IPS-18a (cell line): ENCODE data around the gene SH3RF2.
"Not testable (repeated sequence)": the region's sequence is repeated elsewhere in the genome, so short reads cannot be mapped to it uniquely, and the experiment has no call there.

Experiments used
- H3K27ac ChIP-seq: one replicate; pipeline ENCODE4 v1.5.1; 2013; ENCODE audit warnings: low read length
- H3K27me3 ChIP-seq: one replicate; pipeline ENCODE4 v1.6.1; 2013; ENCODE audit warnings: mild to moderate bottlenecking, low read length; ENCODE audit not compliant: control insufficient read depth, insufficient read depth
- H3K36me3 ChIP-seq: one replicate; pipeline ENCODE4 v1.6.1; 2013; ENCODE audit warnings: low read depth, low read length; ENCODE audit not compliant: control insufficient read depth
- H3K4me1 ChIP-seq: one replicate; pipeline ENCODE4 v1.6.1; 2013; ENCODE audit warnings: low read depth, low read length; ENCODE audit not compliant: control insufficient read depth
- H3K4me3 ChIP-seq: one replicate; pipeline ENCODE4 v1.5.1; 2013; ENCODE audit warnings: low read length
- H3K9ac ChIP-seq: one replicate; pipeline ENCODE4 v1.6.1; 2013; ENCODE audit warnings: mild to moderate bottlenecking, low read length, moderate library complexity
- H3K9me3 ChIP-seq: one replicate; pipeline ENCODE4 v1.6.1; 2013; ENCODE audit warnings: low read depth, low read length; ENCODE audit not compliant: control insufficient read depth

Gene SH3RF2

GRCh38 chr5:145999208-145999607 is 62.8 kb downstream of the SH3RF2 start:
- Histone ChIP-seq H3K4me1 (no peaks in the 10 kb centered on the region), H3K27ac (no peak overlapping the region), H3K27me3 (no peaks in the 10 kb centered on the region), H3K4me3 (no peak overlapping the region), H3K9me3 (peaks cover 3% of the 10 kb centered on the region), H3K36me3 (no peaks in the 10 kb centered on the region), H3K9ac (no peak overlapping the region)

DNA sequence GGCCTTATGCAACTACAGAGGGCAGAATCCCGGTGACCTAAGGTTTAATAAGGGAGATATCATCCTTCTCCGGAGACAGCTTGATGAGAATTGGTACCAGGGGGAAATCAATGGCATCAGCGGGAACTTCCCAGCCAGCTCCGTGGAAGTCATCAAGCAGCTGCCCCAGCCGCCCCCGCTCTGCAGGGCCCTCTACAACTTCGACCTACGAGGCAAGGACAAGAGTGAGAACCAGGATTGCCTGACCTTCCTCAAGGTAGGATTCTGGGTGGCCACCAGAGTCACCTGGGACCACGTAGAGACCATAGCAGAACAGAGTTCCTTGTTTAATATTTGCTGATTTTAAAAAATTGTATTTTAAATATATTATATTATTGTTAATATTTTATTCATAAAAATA is 63.7 kb downstream of the SH3RF2 start:
- Histone ChIP-seq H3K27ac (no peak overlapping the region), H3K9me3 (no peaks in the 10 kb centered on the region), H3K4me3 (no peak overlapping the region), H3K4me1 (no peaks in the 10 kb centered on the region), H3K36me3 (no peaks in the 10 kb centered on the region), H3K27me3 (no peaks in the 10 kb centered on the region), H3K9ac (no peak overlapping the region)

- H3K36me3 ChIP-seq = no peaks in the 10 kb centered on the region
- no peak overlapping the region for H3K9ac ChIP-seq
- H3K4me3 ChIP-seq = no peak overlapping the region
- H3K9me3 ChIP-seq = no peaks in the 10 kb centered on the region
- H3K4me1 ChIP-seq = no peaks in the 10 kb centered on the region
- H3K27ac ChIP-seq = no peak overlapping the region
- H3K27me3 ChIP-seq = no peaks in the 10 kb centered on the region
These were observed 65.3 kb downstream of the SH3RF2 start for GRCh38 chr5:146001544-146002190.

DNA sequence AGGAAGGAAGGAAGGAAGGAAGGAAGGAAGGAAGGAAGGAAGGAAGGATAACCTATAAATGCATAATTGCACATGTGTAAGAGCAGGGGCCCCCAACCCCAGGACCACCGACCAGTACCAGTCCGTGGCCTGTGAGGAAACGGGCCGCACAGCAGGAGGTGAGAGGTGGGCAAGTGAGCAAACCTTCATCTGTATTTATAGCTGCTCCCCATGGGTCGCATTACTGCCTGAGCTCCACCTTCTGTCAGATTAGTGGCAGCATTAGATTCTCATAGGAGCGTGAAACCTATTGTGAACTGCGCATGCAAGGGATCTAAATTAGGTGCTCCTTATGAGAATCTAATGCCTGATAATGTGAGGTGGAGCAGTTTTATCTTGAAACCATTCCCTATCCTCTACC is 66.1 kb downstream of the SH3RF2 start:
- H3K4me1 ChIP-seq = no peaks in the 10 kb centered on the region
- H3K27ac ChIP-seq = no peak overlapping the region
- no peaks in the 10 kb centered on the region for H3K27me3 ChIP-seq
- no peaks in the 10 kb centered on the region for H3K36me3 ChIP-seq
- no peak overlapping the region for H3K4me3 ChIP-seq
- no peak overlapping the region for H3K9ac ChIP-seq
- no peaks in the 10 kb centered on the region for H3K9me3 ChIP-seq

GRCh38 chr5:146003852-146004251 is 67.5 kb downstream of the SH3RF2 start:
- Histone ChIP-seq H3K27ac (no peak overlapping the region), H3K9ac (no peak overlapping the region), H3K4me3 (no peak overlapping the region), H3K27me3 (no peaks in the 10 kb centered on the region), H3K36me3 (no peaks in the 10 kb centered on the region), H3K4me1 (no peaks in the 10 kb centered on the region), H3K9me3 (no peaks in the 10 kb centered on the region)

- H3K27ac ChIP-seq = no peak overlapping the region
- H3K4me3 ChIP-seq = no peak overlapping the region
- no peaks in the 10 kb centered on the region for H3K27me3 ChIP-seq
- H3K9ac ChIP-seq = no peak overlapping the region
- no peaks in the 10 kb centered on the region for H3K9me3 ChIP-seq
- H3K4me1 ChIP-seq = no peaks in the 10 kb centered on the region
- H3K36me3 ChIP-seq = no peaks in the 10 kb centered on the region
These were observed 68.9 kb downstream of the SH3RF2 start for GRCh38 chr5:146005264-146005663.

DNA sequence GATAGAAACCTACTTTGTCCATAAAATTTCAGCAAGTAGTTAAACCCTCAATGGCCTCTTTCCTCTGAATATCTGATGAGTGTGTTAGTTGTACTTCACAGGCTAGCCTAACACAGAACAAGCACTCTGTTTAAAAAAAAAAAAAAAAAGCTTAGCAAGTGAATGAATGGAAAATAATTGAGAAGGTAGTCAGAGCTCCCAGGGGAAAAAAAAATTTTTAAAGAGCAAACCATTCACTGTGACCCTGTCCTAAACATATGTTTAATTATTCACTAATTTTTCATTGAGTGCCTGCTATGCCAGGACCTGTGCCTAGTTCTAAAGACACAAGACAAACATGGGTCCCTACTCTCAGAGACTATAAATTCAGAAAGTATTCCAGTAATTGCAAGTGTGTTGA is 69.3 kb downstream of the SH3RF2 start:
- Histone ChIP-seq H3K27me3 (no peaks in the 10 kb centered on the region), H3K9ac (no peak overlapping the region), H3K27ac (no peak overlapping the region), H3K9me3 (no peaks in the 10 kb centered on the region), H3K36me3 (no peaks in the 10 kb centered on the region), H3K4me3 (no peak overlapping the region), H3K4me1 (no peaks in the 10 kb centered on the region)

DNA sequence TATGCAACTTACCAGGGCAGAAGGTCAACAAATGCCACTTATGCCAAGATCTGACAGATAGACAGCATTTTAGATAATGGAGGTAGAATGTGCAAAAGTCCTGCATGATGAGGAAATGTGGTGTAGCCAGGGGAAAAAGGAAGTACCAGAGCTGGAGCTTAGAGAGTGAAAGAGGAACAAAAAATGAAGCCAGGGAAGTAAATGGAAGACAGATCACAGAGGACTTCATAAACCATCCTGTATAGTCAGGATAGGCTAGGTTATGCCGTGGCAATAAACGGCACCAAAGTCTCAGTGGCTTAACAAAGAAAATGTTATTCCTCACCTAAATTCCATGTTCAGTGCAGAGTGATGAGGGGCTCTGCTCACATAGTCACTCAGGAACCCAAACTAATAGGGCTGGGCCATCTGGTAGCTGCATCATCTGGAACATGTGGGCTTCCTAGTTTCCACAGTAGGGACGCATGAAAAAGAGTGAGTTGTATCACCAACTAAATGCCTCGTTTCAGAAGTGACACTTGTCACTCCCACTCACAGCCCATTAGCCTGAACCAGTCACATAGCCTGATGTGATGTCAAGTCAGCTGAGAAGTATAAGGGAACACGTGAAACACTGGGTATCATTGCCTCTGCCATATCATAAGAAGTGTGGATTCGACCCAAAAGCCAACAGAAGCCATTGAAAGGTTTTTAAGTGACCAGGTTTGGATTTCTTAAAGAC is 70.3 kb downstream of the SH3RF2 start:
- no peak overlapping the region for H3K9ac ChIP-seq
- H3K27ac ChIP-seq = no peak overlapping the region
- no peaks in the 10 kb centered on the region for H3K27me3 ChIP-seq
- no peaks in the 10 kb centered on the region for H3K9me3 ChIP-seq
- H3K4me1 ChIP-seq = no peaks in the 10 kb centered on the region
- H3K36me3 ChIP-seq = no peaks in the 10 kb centered on the region
- no peak overlapping the region for H3K4me3 ChIP-seq

DNA sequence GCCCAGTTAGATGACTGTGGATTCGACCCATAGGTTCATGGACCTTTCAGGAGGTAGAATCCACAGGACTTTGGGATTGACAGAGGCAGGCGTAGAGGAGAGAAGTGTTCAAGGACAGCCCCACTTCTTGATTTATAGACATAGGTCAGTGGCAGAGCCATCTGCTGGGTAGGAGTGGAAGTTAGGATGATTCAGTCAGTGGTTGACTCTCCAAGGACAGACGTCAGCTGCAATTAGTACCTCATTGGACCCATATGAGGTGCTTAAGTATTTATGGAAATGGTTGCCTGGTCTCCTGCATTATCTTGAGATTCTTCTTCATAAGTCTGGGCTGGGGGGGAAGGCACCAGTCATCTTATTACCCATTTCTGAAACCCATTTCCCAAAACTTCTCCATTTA is 70.9 kb downstream of the SH3RF2 start:
- Histone ChIP-seq H3K36me3 (no peaks in the 10 kb centered on the region), H3K9ac (no peak overlapping the region), H3K4me3 (no peak overlapping the region), H3K27ac (no peak overlapping the region), H3K4me1 (no peaks in the 10 kb centered on the region), H3K9me3 (no peaks in the 10 kb centered on the region), H3K27me3 (no peaks in the 10 kb centered on the region)

DNA sequence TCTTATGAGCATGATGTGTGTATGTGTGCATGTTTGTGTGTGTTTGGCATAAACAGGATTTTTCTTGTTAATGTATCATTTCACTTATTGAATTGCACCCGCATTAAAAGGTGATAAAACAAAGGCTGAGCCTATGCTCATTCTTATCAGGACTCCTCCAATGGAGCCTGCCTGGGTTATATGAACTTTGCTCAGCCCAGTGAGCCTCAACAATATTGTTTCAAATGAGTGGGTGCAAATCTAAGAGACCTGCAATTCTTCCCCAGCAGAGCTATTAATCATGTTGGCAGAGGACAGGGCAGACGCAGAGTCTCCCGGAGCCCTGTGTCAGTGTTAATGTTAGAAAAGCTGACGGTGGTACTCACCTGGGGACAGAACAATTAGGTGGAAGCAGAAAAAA is 71.6 kb downstream of the SH3RF2 start:
- Histone ChIP-seq H3K36me3 (no peaks in the 10 kb centered on the region), H3K27ac (no peak overlapping the region), H3K9ac (no peak overlapping the region), H3K4me3 (no peak overlapping the region), H3K9me3 (no peaks in the 10 kb centered on the region), H3K27me3 (no peaks in the 10 kb centered on the region), H3K4me1 (no peaks in the 10 kb centered on the region)

GRCh38 chr5:146009020-146009419 is 72.6 kb downstream of the SH3RF2 start:
- Histone ChIP-seq H3K27me3 (no peaks in the 10 kb centered on the region), H3K9me3 (no peaks in the 10 kb centered on the region), H3K27ac (no peak overlapping the region), H3K4me1 (no peaks in the 10 kb centered on the region), H3K9ac (no peak overlapping the region), H3K36me3 (no peaks in the 10 kb centered on the region), H3K4me3 (no peak overlapping the region)

GRCh38 chr5:146010447-146010846 is 74.1 kb downstream of the SH3RF2 start:
- not testable (repeated sequence) for H3K4me1 ChIP-seq, H3K4me3 ChIP-seq, H3K27ac ChIP-seq, H3K9ac ChIP-seq, H3K27me3 ChIP-seq, H3K9me3 ChIP-seq, H3K36me3 ChIP-seq
